ENCODE data around the gene CHST11. TPM values are rescaled to one million over a fixed set of nuclear protein-coding genes. Genes with fewer than 3 reads are reported as not detected.

CHST11 gene
- total and polyA plus RNA-seq, 9 of the 15 experiments (the other 6 are each of a cell fraction or from before 2014, with no cell fraction given), result 2.3 to 38.7 (median 15.0) TPM

DNA sequence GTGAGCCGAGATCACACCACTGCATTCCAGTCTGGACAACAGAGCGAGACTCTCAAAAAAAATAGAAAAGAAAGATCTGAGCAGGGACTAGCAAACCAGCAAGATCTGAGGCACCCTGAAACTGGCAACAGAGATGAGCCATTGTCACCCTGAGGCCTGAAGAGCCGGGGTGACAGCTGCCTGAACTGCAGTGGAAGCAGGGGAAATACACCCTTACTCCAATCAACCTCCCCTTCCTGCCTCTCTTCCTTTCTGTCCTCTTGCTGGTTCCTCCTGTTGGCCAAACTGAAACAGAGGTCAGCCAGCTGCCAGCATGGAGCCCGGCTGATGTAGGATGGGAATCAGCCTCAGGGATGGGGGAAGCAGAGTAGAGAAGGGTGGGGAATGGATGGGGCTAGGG, 192.0 kb downstream of the CHST11 start (continued):
- TF ChIP-seq, protein P1, sequence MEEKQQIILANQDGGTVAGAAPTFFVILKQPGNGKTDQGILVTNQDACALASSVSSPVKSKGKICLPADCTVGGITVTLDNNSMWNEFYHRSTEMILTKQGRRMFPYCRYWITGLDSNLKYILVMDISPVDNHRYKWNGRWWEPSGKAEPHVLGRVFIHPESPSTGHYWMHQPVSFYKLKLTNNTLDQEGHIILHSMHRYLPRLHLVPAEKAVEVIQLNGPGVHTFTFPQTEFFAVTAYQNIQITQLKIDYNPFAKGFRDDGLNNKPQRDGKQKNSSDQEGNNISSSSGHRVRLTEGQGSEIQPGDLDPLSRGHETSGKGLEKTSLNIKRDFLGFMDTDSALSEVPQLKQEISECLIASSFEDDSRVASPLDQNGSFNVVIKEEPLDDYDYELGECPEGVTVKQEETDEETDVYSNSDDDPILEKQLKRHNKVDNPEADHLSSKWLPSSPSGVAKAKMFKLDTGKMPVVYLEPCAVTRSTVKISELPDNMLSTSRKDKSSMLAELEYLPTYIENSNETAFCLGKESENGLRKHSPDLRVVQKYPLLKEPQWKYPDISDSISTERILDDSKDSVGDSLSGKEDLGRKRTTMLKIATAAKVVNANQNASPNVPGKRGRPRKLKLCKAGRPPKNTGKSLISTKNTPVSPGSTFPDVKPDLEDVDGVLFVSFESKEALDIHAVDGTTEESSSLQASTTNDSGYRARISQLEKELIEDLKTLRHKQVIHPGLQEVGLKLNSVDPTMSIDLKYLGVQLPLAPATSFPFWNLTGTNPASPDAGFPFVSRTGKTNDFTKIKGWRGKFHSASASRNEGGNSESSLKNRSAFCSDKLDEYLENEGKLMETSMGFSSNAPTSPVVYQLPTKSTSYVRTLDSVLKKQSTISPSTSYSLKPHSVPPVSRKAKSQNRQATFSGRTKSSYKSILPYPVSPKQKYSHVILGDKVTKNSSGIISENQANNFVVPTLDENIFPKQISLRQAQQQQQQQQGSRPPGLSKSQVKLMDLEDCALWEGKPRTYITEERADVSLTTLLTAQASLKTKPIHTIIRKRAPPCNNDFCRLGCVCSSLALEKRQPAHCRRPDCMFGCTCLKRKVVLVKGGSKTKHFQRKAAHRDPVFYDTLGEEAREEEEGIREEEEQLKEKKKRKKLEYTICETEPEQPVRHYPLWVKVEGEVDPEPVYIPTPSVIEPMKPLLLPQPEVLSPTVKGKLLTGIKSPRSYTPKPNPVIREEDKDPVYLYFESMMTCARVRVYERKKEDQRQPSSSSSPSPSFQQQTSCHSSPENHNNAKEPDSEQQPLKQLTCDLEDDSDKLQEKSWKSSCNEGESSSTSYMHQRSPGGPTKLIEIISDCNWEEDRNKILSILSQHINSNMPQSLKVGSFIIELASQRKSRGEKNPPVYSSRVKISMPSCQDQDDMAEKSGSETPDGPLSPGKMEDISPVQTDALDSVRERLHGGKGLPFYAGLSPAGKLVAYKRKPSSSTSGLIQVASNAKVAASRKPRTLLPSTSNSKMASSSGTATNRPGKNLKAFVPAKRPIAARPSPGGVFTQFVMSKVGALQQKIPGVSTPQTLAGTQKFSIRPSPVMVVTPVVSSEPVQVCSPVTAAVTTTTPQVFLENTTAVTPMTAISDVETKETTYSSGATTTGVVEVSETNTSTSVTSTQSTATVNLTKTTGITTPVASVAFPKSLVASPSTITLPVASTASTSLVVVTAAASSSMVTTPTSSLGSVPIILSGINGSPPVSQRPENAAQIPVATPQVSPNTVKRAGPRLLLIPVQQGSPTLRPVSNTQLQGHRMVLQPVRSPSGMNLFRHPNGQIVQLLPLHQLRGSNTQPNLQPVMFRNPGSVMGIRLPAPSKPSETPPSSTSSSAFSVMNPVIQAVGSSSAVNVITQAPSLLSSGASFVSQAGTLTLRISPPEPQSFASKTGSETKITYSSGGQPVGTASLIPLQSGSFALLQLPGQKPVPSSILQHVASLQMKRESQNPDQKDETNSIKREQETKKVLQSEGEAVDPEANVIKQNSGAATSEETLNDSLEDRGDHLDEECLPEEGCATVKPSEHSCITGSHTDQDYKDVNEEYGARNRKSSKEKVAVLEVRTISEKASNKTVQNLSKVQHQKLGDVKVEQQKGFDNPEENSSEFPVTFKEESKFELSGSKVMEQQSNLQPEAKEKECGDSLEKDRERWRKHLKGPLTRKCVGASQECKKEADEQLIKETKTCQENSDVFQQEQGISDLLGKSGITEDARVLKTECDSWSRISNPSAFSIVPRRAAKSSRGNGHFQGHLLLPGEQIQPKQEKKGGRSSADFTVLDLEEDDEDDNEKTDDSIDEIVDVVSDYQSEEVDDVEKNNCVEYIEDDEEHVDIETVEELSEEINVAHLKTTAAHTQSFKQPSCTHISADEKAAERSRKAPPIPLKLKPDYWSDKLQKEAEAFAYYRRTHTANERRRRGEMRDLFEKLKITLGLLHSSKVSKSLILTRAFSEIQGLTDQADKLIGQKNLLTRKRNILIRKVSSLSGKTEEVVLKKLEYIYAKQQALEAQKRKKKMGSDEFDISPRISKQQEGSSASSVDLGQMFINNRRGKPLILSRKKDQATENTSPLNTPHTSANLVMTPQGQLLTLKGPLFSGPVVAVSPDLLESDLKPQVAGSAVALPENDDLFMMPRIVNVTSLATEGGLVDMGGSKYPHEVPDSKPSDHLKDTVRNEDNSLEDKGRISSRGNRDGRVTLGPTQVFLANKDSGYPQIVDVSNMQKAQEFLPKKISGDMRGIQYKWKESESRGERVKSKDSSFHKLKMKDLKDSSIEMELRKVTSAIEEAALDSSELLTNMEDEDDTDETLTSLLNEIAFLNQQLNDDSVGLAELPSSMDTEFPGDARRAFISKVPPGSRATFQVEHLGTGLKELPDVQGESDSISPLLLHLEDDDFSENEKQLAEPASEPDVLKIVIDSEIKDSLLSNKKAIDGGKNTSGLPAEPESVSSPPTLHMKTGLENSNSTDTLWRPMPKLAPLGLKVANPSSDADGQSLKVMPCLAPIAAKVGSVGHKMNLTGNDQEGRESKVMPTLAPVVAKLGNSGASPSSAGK (IDR thresholded peaks at IDR 0.05), result no peak
- no peak for TF ChIP-seq MCM3 (IDR thresholded peaks at IDR 0.05)
